B cell (primary cell): Measurements from ENCODE around the gene CCDC134. TPM values are rescaled to one million over a fixed set of nuclear protein-coding genes. Genes with fewer than 3 reads are reported as not detected.

Source experiments
- ATAC-seq: fragments of 200-7000 bp; cut with Tn5 transposase; one replicate; pipeline ENCODE4 v1.10.0; 2021; ENCODE audit warnings: low read depth, mild to moderate bottlenecking, moderate number of reproducible peaks, moderate library complexity
- CTCF ChIA-PET: fragments of 350-600 bp; sonication (Branson Sonifier 250); formaldehyde crosslinking; loops from one replicate; lab custom pipeline; 2021; ENCODE audit warnings: antibody characterized with exemption, inconsistent platforms; lab: Charles Lee
- POLR2A ChIA-PET: fragments of 350-600 bp; sonication (Branson Sonifier 250); formaldehyde crosslinking; loops from one replicate; lab custom pipeline; 2021; ENCODE audit warnings: antibody characterized with exemption; lab: Charles Lee
- DNase-seq: peaks from one replicate; pipeline ENCODE4 v3.0.0; 2013
- H2AFZ ChIP-seq: 2 replicates; pipeline ENCODE4 v1.6.1; 2012; ENCODE audit warnings: mild to moderate bottlenecking, low read depth, low read length; ENCODE audit not compliant: insufficient read depth, poor library complexity, severe bottlenecking
- H3K27ac ChIP-seq, 2 donors: 1 replicate in 1 of 2; 2 replicates in 1 of 2; pipeline ENCODE4 v1.5.1; 2012 to 2013; ENCODE audit warnings: low read length in 2 of 2, mild to moderate bottlenecking in 2 of 2, moderate library complexity in 1 of 2
- H3K27me3 ChIP-seq, 4 experiments: fragments of 200-600 bp in 1 of 4; sonication (generic) in 1 of 4; replicated peaks in 1 of 4; 1 replicate in 2 of 4; 2 replicates in 2 of 4; pipeline versions ENCODE4 v1.6.1 to v1.7.0; 2013 to 2016; ENCODE audit warnings: low read length in 3 of 4, mild to moderate bottlenecking in 2 of 4, mixed read lengths in 1 of 4, moderate library complexity in 1 of 4; ENCODE audit not compliant: insufficient read depth in 4 of 4, control insufficient read depth in 3 of 4; ENCODE audit errors: control extremely low read depth in 1 of 4
- H3K36me3 ChIP-seq, 2 experiments: replicated peaks in 1 of 2; 1 replicate in 1 of 2; 2 replicates in 1 of 2; pipeline versions ENCODE4 v1.6.1 to v1.7.1; 2013; ENCODE audit warnings: low read length in 1 of 2; ENCODE audit not compliant: insufficient read depth in 2 of 2, control insufficient read depth in 1 of 2; ENCODE audit errors: control extremely low read depth in 1 of 2, extremely low read depth in 1 of 2
- H3K4me1 ChIP-seq, 2 donors: fragments of 200-600 bp in 1 of 2; sonication (generic) in 1 of 2; 1 replicate in 1 of 2; 2 replicates in 1 of 2; pipeline versions ENCODE4 v1.5.1 to v1.6.1; 2013 to 2017; ENCODE audit warnings: low read length in 2 of 2; ENCODE audit not compliant: control insufficient read depth in 2 of 2, insufficient read depth in 2 of 2
- H3K4me2 ChIP-seq: replicated peaks from 2 replicates; pipeline ENCODE3; 2012; ENCODE audit warnings: mild to moderate bottlenecking, low read depth, low read length; ENCODE audit not compliant: poor library complexity, severe bottlenecking
- H3K4me3 ChIP-seq, 5 experiments: fragments of 200-600 bp in 1 of 5; sonication (generic) in 1 of 5; 1 replicate in 3 of 5; 2 replicates in 2 of 5; pipeline versions ENCODE4 v1.5.1 to v1.7.0; 2011 to 2016; ENCODE audit warnings: low read length in 4 of 5, mild to moderate bottlenecking in 4 of 5, low read depth in 2 of 5, control low read depth in 1 of 5, moderate library complexity in 1 of 5; ENCODE audit not compliant: insufficient read depth in 1 of 5; ENCODE audit errors: control extremely low read depth in 1 of 5, extremely low read depth in 1 of 5
- H3K79me2 ChIP-seq: fragments of 200-600 bp; sonication (generic); one replicate; pipeline ENCODE4 v1.6.0; 2016; ENCODE audit warnings: low read length; ENCODE audit not compliant: control insufficient read depth, insufficient read depth
- H3K9ac ChIP-seq: fragments of 200-600 bp; sonication (generic); 2 replicates; pipeline ENCODE4 v1.6.1; 2017; ENCODE audit warnings: mild to moderate bottlenecking, low read length, moderate library complexity
- H3K9me3 ChIP-seq, 3 donors: one replicate each; pipeline versions ENCODE4 v1.6.1 to v1.7.1; 2013; ENCODE audit warnings: low read length in 2 of 3; ENCODE audit not compliant: control insufficient read depth in 2 of 3, insufficient read depth in 1 of 3; ENCODE audit errors: control extremely low read depth in 1 of 3
- H4K20me1 ChIP-seq: 2 replicates; pipeline ENCODE4 v1.6.0; 2012; ENCODE audit warnings: mild to moderate bottlenecking, low read length; ENCODE audit not compliant: insufficient read depth, control insufficient read depth, poor library complexity, severe bottlenecking
- H3K27ac Mint-ChIP-seq: one replicate; pipeline ENCODE4 v1.8.0; 2021; ENCODE audit warnings: mixed read lengths
- H3K27me3 Mint-ChIP-seq: one replicate; pipeline ENCODE4 v1.8.0; 2021; ENCODE audit warnings: mixed read lengths
- H3K4me1 Mint-ChIP-seq: one replicate; pipeline ENCODE4 v1.8.0; 2021; ENCODE audit warnings: mixed read lengths
- H3K4me3 Mint-ChIP-seq: one replicate; pipeline ENCODE4 v1.8.0; 2021; ENCODE audit warnings: mixed read lengths
- H3K9me3 Mint-ChIP-seq: one replicate; pipeline ENCODE4 v1.8.0; 2022; ENCODE audit warnings: mixed read lengths; ENCODE audit not compliant: insufficient read depth
- EZH2 ChIP-seq: IDR thresholded peaks from 2 replicates; pipeline ENCODE4 v1.6.1; 2012; ENCODE audit warnings: borderline replicate concordance, low read depth, mild to moderate bottlenecking, moderate library complexity, low read length; ENCODE audit not compliant: insufficient read depth, poor library complexity, severe bottlenecking
- WGBS: methylation state at CpG from one replicate; pipeline ENCODE4 v1.1.5; 2013; ENCODE audit warnings: missing lambda C conversion rate; ENCODE audit not compliant: insufficient coverage; 5-methylcytosine and 5-hydroxymethylcytosine counted together
- intact Hi-C: fragments of 100-400 bp; cut with micrococcal nuclease; formaldehyde crosslinking; loops from one replicate; pipeline ENCODE4 v1.10.0; 2022
- polyA plus RNA-seq: library from polyadenylated mRNA; depleted of rRNA; stranded (reverse); fragments of >200 nt; gene quantifications from 2 replicates; pipeline ENCODE4 v1.2.3, GENCODE V29; 2012
- total RNA-seq, 2 donors: library from RNA; stranded (reverse); fragments of 120-200 nt in 1 of 2; gene quantifications; 1 replicate in 1 of 2; 2 replicates in 1 of 2; pipeline versions ENCODE4 v1.2.3 to v1.2.4, GENCODE V29; 2013 to 2022
- TF ChIP-seq, protein P1 (sequence below): fragments of 200-600 bp; IDR thresholded peaks from one replicate; pipeline ENCODE4 v1.8.0; 2022; ENCODE audit warnings: antibody characterized with exemption, mild to moderate bottlenecking

CCDC134 gene
- total and polyA plus RNA-seq, 2 donors (not counting 1 experiment from before 2014, with no cell fraction given): 4.4 to 18.1 TPM

GRCh38 chr22:41780746-41781505 is 19.6 kb upstream of the CCDC134 start:
- Mint-ChIP-seq H3K27me3 (no peaks in the 10 kb centered on the region), H3K9me3 (no peaks in the 10 kb centered on the region), H3K4me3 (peak overlapping the region; percentile 88), H3K4me1 (peaks cover 37% of the 10 kb centered on the region), H3K27ac (peak overlapping the region; percentile 98)
- WGBS: 32% methylated on average over 9 of the region's 11 CpGs
- Histone ChIP-seq H3K4me3 (peak overlapping the region; percentile 47 to 76 (median 60)), H3K9ac (peak overlapping the region; percentile 71), H3K9me3 (no peaks in the 10 kb centered on the region), H3K36me3 (peaks cover 0 to 4% of the 10 kb centered on the region in 2 experiments), H3K79me2 (peaks cover 34% of the 10 kb centered on the region), H3K4me2 (peak overlapping the region; percentile 90), H3K27ac (peak overlapping the region; percentile 90 to 95), H2AFZ (peak overlapping the region; percentile 81), H4K20me1 (no peaks in the 10 kb centered on the region), H3K27me3 (no peaks in the 10 kb centered on the region), H3K4me1 (peaks cover 26 to 31% of the 10 kb centered on the region in 2 donors)
- CTCF ChIA-PET: interaction anchor here (0.6 to 4.8 kb wide), 10 partner anchors 18 to 664 kb away, joined by 3 to 45 read pairs (median 6); partner anchors contain the start of genes CCDC134, MEI1 and SREBF2
- ATAC-seq (peak; percentile 96), DNase-seq (peak; percentile 94)
- TF ChIP-seq EZH2: no peak
- TF ChIP-seq, protein P1, sequence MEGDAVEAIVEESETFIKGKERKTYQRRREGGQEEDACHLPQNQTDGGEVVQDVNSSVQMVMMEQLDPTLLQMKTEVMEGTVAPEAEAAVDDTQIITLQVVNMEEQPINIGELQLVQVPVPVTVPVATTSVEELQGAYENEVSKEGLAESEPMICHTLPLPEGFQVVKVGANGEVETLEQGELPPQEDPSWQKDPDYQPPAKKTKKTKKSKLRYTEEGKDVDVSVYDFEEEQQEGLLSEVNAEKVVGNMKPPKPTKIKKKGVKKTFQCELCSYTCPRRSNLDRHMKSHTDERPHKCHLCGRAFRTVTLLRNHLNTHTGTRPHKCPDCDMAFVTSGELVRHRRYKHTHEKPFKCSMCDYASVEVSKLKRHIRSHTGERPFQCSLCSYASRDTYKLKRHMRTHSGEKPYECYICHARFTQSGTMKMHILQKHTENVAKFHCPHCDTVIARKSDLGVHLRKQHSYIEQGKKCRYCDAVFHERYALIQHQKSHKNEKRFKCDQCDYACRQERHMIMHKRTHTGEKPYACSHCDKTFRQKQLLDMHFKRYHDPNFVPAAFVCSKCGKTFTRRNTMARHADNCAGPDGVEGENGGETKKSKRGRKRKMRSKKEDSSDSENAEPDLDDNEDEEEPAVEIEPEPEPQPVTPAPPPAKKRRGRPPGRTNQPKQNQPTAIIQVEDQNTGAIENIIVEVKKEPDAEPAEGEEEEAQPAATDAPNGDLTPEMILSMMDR: no peak
- POLR2A ChIA-PET: interaction anchor here (0.5 to 4.8 kb wide), 11 partner anchors 9 to 351 kb away, joined by 3 to 68 read pairs (median 6); partner anchors contain the start of genes CCDC134, DESI1, SNU13 and SREBF2
- intact Hi-C loops: loop anchor here (1.0 to 5.0 kb wide), 4 partner anchors 19 to 291 kb away; partner anchors contain the start of genes CCDC134, CENPM, NAGA and PHETA2
